ENCODE data around the gene ZNF79. TPM values are rescaled to one million over a fixed set of nuclear protein-coding genes. Genes with fewer than 3 reads are reported as not detected.

Gene ZNF79
- total RNA-seq, 1 donor from 2014 or later, result 6.2 TPM

DNA sequence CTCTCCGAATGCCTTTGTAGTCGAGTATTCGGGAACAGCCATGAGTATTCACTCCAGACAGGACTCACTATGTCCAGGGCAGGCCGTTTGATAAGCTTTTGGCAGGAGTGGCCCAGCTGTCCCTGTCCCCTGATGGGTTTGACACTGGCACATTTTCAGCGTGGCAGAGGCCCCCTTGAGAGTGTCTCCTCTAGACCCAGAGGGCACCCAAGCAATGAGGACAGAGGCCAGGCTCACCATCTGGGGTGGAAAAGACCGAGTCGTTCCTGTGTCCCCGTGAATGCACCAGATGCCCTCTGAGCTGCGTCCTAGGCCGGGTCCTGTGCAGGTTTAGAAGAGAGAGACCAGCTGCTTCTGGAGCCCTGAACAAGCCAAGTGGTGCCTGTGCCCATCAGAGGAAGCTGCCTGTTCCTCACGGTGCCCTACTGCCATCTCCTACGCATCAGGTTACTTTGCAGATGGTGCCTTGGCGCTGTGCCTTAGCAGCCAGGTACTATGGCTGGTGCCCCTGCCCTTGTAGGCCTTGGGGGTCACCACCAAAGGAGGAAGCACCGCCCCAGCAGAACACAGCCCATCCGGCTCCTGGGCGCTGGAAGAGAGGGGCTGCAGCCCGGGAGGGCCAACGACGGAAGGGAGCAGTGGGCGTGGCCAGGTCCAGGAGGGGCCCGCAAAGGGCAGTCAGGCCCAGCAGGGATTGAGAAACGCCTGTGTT is 69.6 kb downstream of the ZNF79 start:
- Histone ChIP-seq H3K9me3 (replicated peaks) (no peaks in the 10 kb centered on the region), H3K27ac (replicated peaks) (peak overlapping the region; percentile 94), H3K36me3 (peaks cover 90% of the 10 kb centered on the region), H3K4me1 (peaks cover 38% of the 10 kb centered on the region), H3K4me3 (peak overlapping the region; percentile 21), H3K27me3 (ENCODE audit: low read depth) (no peaks in the 10 kb centered on the region)
- DNase-seq, result peak; percentile 65
- intact Hi-C loops (cut with micrococcal nuclease), result no loop called here
- TF ChIP-seq, protein P1, sequence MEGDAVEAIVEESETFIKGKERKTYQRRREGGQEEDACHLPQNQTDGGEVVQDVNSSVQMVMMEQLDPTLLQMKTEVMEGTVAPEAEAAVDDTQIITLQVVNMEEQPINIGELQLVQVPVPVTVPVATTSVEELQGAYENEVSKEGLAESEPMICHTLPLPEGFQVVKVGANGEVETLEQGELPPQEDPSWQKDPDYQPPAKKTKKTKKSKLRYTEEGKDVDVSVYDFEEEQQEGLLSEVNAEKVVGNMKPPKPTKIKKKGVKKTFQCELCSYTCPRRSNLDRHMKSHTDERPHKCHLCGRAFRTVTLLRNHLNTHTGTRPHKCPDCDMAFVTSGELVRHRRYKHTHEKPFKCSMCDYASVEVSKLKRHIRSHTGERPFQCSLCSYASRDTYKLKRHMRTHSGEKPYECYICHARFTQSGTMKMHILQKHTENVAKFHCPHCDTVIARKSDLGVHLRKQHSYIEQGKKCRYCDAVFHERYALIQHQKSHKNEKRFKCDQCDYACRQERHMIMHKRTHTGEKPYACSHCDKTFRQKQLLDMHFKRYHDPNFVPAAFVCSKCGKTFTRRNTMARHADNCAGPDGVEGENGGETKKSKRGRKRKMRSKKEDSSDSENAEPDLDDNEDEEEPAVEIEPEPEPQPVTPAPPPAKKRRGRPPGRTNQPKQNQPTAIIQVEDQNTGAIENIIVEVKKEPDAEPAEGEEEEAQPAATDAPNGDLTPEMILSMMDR (IDR thresholded peaks at IDR 0.05; ENCODE audit: borderline replicate concordance), result no peak

DNA sequence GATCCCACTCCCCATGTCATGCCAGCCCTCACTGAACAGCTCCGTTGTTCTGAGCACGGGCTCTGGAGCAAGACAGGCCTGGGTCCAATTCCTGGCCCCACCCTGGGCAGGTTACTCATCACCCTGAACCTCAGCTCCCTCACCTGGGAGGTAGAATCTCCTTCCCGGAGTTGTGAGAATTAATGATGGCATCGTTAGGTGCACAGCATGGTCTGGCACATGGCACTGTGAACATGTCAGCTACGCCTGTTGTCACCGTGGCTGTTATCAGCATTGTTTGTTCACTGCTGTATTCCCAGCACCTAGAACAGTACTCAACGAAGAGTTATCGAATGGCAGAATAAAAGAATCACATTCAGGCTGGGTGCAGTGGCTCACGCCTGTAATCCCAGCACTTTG is 70.1 kb downstream of the ZNF79 start:
- H3K4me1 ChIP-seq, result peaks cover 38% of the 10 kb centered on the region
- peak overlapping the region; percentile 94 for H3K27ac ChIP-seq (replicated peaks)
- peaks cover 85% of the 10 kb centered on the region for H3K36me3 ChIP-seq
- intact Hi-C loops (cut with micrococcal nuclease), result no loop called here
- no peak for DNase-seq
- H3K4me3 ChIP-seq, result peak overlapping the region; percentile 21
- H3K27me3 ChIP-seq (ENCODE audit: low read depth), result no peaks in the 10 kb centered on the region
- H3K9me3 ChIP-seq (replicated peaks), result no peaks in the 10 kb centered on the region
- TF ChIP-seq, protein P1 (IDR thresholded peaks at IDR 0.05; ENCODE audit: borderline replicate concordance), result no peak

Other genes starting within 250 kb of the ZNF79 start
- gene GARNL3, start 159.6 kb upstream of the ZNF79 start, total RNA-seq, result 22.9 TPM
- 16.1 TPM for gene SLC2A8, start 27.2 kb upstream of the ZNF79 start, total RNA-seq
- 605 TPM for gene RPL12, start 27.0 kb downstream of the ZNF79 start, total RNA-seq
- gene LRSAM1, start 27.1 kb downstream of the ZNF79 start, total RNA-seq, result 35.4 TPM
- 36.9 TPM for gene STXBP1, start 187.9 kb downstream of the ZNF79 start, total RNA-seq

Data from left ventricle myocardium inferior (tissue), 1 donor.